Measurements from ENCODE around the gene COLEC12. TPM values are rescaled to one million over a fixed set of nuclear protein-coding genes. Genes with fewer than 3 reads are reported as not detected.
A peak's percentile ranks its signal among the peaks of the same experiment; 100 is the strongest.
"Not testable (repeated sequence)": the region's sequence is repeated elsewhere in the genome, so short reads cannot be mapped to it uniquely, and the experiment has no call there.

Gene COLEC12
- polyA plus RNA-seq, 6 donors from 2014 or later = not detected

GRCh38 chr18:417495-417894 is 83.0 kb downstream of the COLEC12 start:
- ATAC-seq (ENCODE audit: low read depth in 2 of 2) (no peak), DNase-seq (no peak)
- no peak overlapping the region for H3K27ac Mint-ChIP-seq
- H3K4me1 Mint-ChIP-seq = no peaks in the 10 kb centered on the region
- H3K36me3 Mint-ChIP-seq = no peaks in the 10 kb centered on the region
- H3K9me3 Mint-ChIP-seq = peaks cover 0 to 2% (median 0%) of the 10 kb centered on the region in 7 donors
- no peaks in the 10 kb centered on the region for H3K27me3 Mint-ChIP-seq
- no peak overlapping the region for H3K4me3 Mint-ChIP-seq

GRCh38 chr18:416930-417329 is 83.6 kb downstream of the COLEC12 start:
- H3K9me3 Mint-ChIP-seq = peaks cover 0 to 2% (median 0%) of the 10 kb centered on the region in 7 donors
- no peaks in the 10 kb centered on the region for H3K27me3 Mint-ChIP-seq
- H3K27ac Mint-ChIP-seq = no peak overlapping the region
- ATAC-seq (ENCODE audit: low read depth in 2 of 2) (no peak), DNase-seq (no peak)
- no peak overlapping the region for H3K4me3 Mint-ChIP-seq
- H3K4me1 Mint-ChIP-seq = no peaks in the 10 kb centered on the region
- H3K36me3 Mint-ChIP-seq = no peaks in the 10 kb centered on the region

GRCh38 chr18:415617-416612 is 84.6 kb downstream of the COLEC12 start:
- no peak overlapping the region for H3K4me3 Mint-ChIP-seq
- DNase-seq (no peak), ATAC-seq (ENCODE audit: low read depth in 2 of 2) (no peak)
- no peaks in the 10 kb centered on the region for H3K4me1 Mint-ChIP-seq
- no peak overlapping the region for H3K27ac Mint-ChIP-seq
- H3K36me3 Mint-ChIP-seq = no peaks in the 10 kb centered on the region
- H3K9me3 Mint-ChIP-seq = peaks cover 0 to 4% (median 0%) of the 10 kb centered on the region in 7 donors
- no peaks in the 10 kb centered on the region for H3K27me3 Mint-ChIP-seq

GRCh38 chr18:415047-415446 is 85.5 kb downstream of the COLEC12 start:
- Mint-ChIP-seq H3K27me3 (no peaks in the 10 kb centered on the region), H3K36me3 (no peaks in the 10 kb centered on the region), H3K9me3 (peaks cover 0 to 5% (median 0%) of the 10 kb centered on the region in 7 donors), H3K4me1 (no peaks in the 10 kb centered on the region), H3K27ac (no peak overlapping the region), H3K4me3 (no peak overlapping the region)
- DNase-seq (no peak), ATAC-seq (ENCODE audit: low read depth in 2 of 2) (no peak)

GRCh38 chr18:413233-413632 is 87.3 kb downstream of the COLEC12 start:
- Mint-ChIP-seq H3K4me3 (no peak overlapping the region), H3K27me3 (no peaks in the 10 kb centered on the region), H3K4me1 (no peaks in the 10 kb centered on the region), H3K27ac (no peak overlapping the region), H3K9me3 (peaks cover 0 to 5% (median 0%) of the 10 kb centered on the region in 7 donors), H3K36me3 (no peaks in the 10 kb centered on the region)
- ATAC-seq (ENCODE audit: low read depth in 2 of 2) (no peak), DNase-seq (no peak)

- H3K27ac Mint-ChIP-seq = no peak overlapping the region
- no peak for DNase-seq
- H3K9me3 Mint-ChIP-seq = peaks cover 4 to 13% (median 7%) of the 10 kb centered on the region in 7 donors
- ATAC-seq (ENCODE audit: low read depth in 2 of 2) = no peak
- peaks cover 0 to 3% (median 0%) of the 10 kb centered on the region in 3 donors for H3K27me3 Mint-ChIP-seq
- no peaks in the 10 kb centered on the region for H3K4me1 Mint-ChIP-seq
- no peak overlapping the region for H3K4me3 Mint-ChIP-seq
- H3K36me3 Mint-ChIP-seq = peaks cover 0 to 7% of the 10 kb centered on the region in 2 donors
These were observed 90.5 kb downstream of the COLEC12 start for GRCh38 chr18:410047-410455.

GRCh38 chr18:408367-408766 is 92.1 kb downstream of the COLEC12 start:
- no peak overlapping the region for H3K27ac Mint-ChIP-seq

GRCh38 chr18:407626-408224 is 92.8 kb downstream of the COLEC12 start:
- DNase-seq (no peak), ATAC-seq (ENCODE audit: low read depth in 2 of 2) (no peak)
- peaks cover 0 to 3% (median 0%) of the 10 kb centered on the region in 3 donors for H3K27me3 Mint-ChIP-seq
- no peak overlapping the region for H3K27ac Mint-ChIP-seq
- H3K4me1 Mint-ChIP-seq = no peaks in the 10 kb centered on the region
- H3K4me3 Mint-ChIP-seq = no peak overlapping the region
- peaks cover 0 to 9% of the 10 kb centered on the region in 2 donors for H3K36me3 Mint-ChIP-seq
- H3K9me3 Mint-ChIP-seq = peaks cover 5 to 33% (median 16%) of the 10 kb centered on the region in 7 donors

More at GRCh38 chr18:408367-408766, 92.1 kb downstream of the COLEC12 start:
- H3K4me1 Mint-ChIP-seq = no peaks in the 10 kb centered on the region
- ATAC-seq (ENCODE audit: low read depth in 2 of 2) (no peak), DNase-seq (no peak)
- H3K4me3 Mint-ChIP-seq = no peak overlapping the region
- H3K9me3 Mint-ChIP-seq = peaks cover 5 to 30% (median 15%) of the 10 kb centered on the region in 7 donors
- H3K27me3 Mint-ChIP-seq = peaks cover 0 to 3% (median 0%) of the 10 kb centered on the region in 3 donors
- H3K36me3 Mint-ChIP-seq = peaks cover 0 to 9% of the 10 kb centered on the region in 2 donors

GRCh38 chr18:407191-407590 is 93.3 kb downstream of the COLEC12 start:
- Mint-ChIP-seq H3K4me3 (no peak overlapping the region), H3K4me1 (no peaks in the 10 kb centered on the region), H3K9me3 (peaks cover 5 to 33% (median 16%) of the 10 kb centered on the region in 7 donors), H3K27ac (no peak overlapping the region), H3K27me3 (peaks cover 0 to 3% (median 0%) of the 10 kb centered on the region in 3 donors), H3K36me3 (peaks cover 0 to 9% of the 10 kb centered on the region in 2 donors)
- no peak for DNase-seq
- ATAC-seq (ENCODE audit: low read depth in 2 of 2) = no peak

- ATAC-seq (ENCODE audit: low read depth in 2 of 2) (no peak), DNase-seq (no peak)
- H3K4me1 Mint-ChIP-seq = no peaks in the 10 kb centered on the region
- H3K9me3 Mint-ChIP-seq = peaks cover 5 to 33% (median 16%) of the 10 kb centered on the region in 7 donors
- H3K27ac Mint-ChIP-seq = no peak overlapping the region
- no peak overlapping the region for H3K4me3 Mint-ChIP-seq
- H3K36me3 Mint-ChIP-seq = peaks cover 0 to 9% of the 10 kb centered on the region in 2 donors
- H3K27me3 Mint-ChIP-seq = peaks cover 0 to 3% (median 3%) of the 10 kb centered on the region in 3 donors
These were observed 93.8 kb downstream of the COLEC12 start for GRCh38 chr18:406677-407076.

GRCh38 chr18:405006-405405 is 95.5 kb downstream of the COLEC12 start:
- not testable (repeated sequence) for H3K27ac Mint-ChIP-seq, DNase-seq

GRCh38 chr18:404061-404636 is 96.4 kb downstream of the COLEC12 start:
- DNase-seq (no peak), ATAC-seq (ENCODE audit: low read depth in 2 of 2) (no peak)
- H3K27me3 Mint-ChIP-seq = peaks cover 0 to 19% (median 7%) of the 10 kb centered on the region in 3 donors
- H3K9me3 Mint-ChIP-seq = peaks cover 5 to 27% (median 16%) of the 10 kb centered on the region in 7 donors
- H3K4me3 Mint-ChIP-seq = no peak overlapping the region
- no peaks in the 10 kb centered on the region for H3K4me1 Mint-ChIP-seq
- no peak overlapping the region for H3K27ac Mint-ChIP-seq
- peaks cover 0 to 9% of the 10 kb centered on the region in 2 donors for H3K36me3 Mint-ChIP-seq

More at GRCh38 chr18:405006-405405, 95.5 kb downstream of the COLEC12 start:
- H3K4me1 Mint-ChIP-seq; H3K4me3 Mint-ChIP-seq; H3K36me3 Mint-ChIP-seq; ATAC-seq (ENCODE audit: low read depth in 2 of 2): not testable (repeated sequence)
- Mint-ChIP-seq H3K9me3 (peaks cover 5 to 27% (median 16%) of the 10 kb centered on the region in 7 donors), H3K27me3 (peaks cover 0 to 14% (median 7%) of the 10 kb centered on the region in 3 donors)

- Mint-ChIP-seq H3K27ac (peak overlapping the region in 1 of 6 donors; percentile 16), H3K36me3 (peaks cover 0 to 9% of the 10 kb centered on the region in 2 donors), H3K27me3 (peaks cover 0 to 34% (median 8%) of the 10 kb centered on the region in 3 donors), H3K4me3 (no peak overlapping the region), H3K4me1 (no peaks in the 10 kb centered on the region), H3K9me3 (peaks cover 5 to 27% (median 16%) of the 10 kb centered on the region in 7 donors)
- no peak for DNase-seq
- no peak for ATAC-seq (ENCODE audit: low read depth in 2 of 2)
These were observed 98.4 kb downstream of the COLEC12 start for GRCh38 chr18:402129-402528.

Data from naive B cell (primary cell).